Measurements from ENCODE around the gene ZNF117.

DNA sequence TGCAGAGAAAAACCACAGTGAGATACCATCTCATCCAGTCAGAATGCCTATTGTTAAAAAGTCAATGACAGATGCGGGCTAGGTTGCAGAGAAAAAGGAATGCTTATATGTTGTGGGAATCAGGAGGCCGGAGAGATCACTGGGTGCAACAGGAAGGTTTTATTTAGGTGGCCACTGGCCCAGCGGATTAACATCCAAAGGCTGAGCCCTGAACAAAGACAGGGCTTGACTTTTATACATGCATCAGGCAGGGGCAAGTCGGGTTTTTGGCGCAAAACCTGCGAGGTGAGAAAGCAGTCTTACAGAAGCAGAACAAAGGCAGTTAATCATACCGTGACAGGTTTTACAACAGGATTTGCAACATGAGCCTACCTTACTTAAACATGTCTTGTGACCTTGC lies 620 bp downstream of the ZNF117 start:
- no peak for TF ChIP-seq HDGF (IDR thresholded peaks at IDR 0.05; ENCODE audit: borderline replicate concordance)
- no peak for TF ChIP-seq TARDBP (IDR thresholded peaks at IDR 0.05)
- TF ChIP-seq SP1 (IDR thresholded peaks at IDR 0.05) = no peak
- no peak for TF ChIP-seq NFRKB (IDR thresholded peaks at IDR 0.05)
